Upper lobe of left lung (tissue), 4 donors: Measurements from ENCODE around the gene SCAMP2.

Source experiments
- CTCF ChIP-seq, 6 experiments: fragments of 450-650 bp in 4 of 6; fragments of 200-600 bp in 2 of 6; sonication (generic) in 2 of 6; IDR thresholded peaks; one replicate each; pipeline ENCODE4 v1.5.1; 2016 to 2019; ENCODE audit warnings: antibody characterized with exemption in 6 of 6
- POLR2A ChIP-seq, 4 donors: fragments of 450-650 bp; IDR thresholded peaks; one replicate each; pipeline ENCODE4 v1.5.1; 2016 to 2017; ENCODE audit warnings: antibody characterized with exemption in 4 of 4, mild to moderate bottlenecking in 2 of 4
- POLR2AphosphoS5 ChIP-seq, 2 donors: sonication (generic); formaldehyde crosslinking; IDR thresholded peaks; one replicate each; pipeline ENCODE4 v1.5.1; 2017; ENCODE audit warnings: antibody characterized with exemption in 2 of 2

- TF ChIP-seq POLR2AphosphoS5 (IDR thresholded peaks at IDR 0.05) (no peak), POLR2A (IDR thresholded peaks at IDR 0.05) (no peak), CTCF (IDR thresholded peaks at IDR 0.05) (no peak)
These were observed 43.2 kb downstream of the SCAMP2 start for GRCh38 chr15:74829991-74830390.
